ENCODE data around the gene ZKSCAN5. TPM values are rescaled to one million over a fixed set of nuclear protein-coding genes. Genes with fewer than 3 reads are reported as not detected.

ZKSCAN5 gene
- total RNA-seq, 2 donors from 2014 or later = 5.1 to 10.2 TPM

GRCh38 chr7:99469381-99470065 lies 34.9 kb upstream of the ZKSCAN5 start:
- no peaks in the 10 kb centered on the region for H3K9me3 ChIP-seq
- TF ChIP-seq CTCF (IDR thresholded peaks at IDR 0.05) = no peak
- H3K36me3 ChIP-seq = no peaks in the 10 kb centered on the region
- H3K4me1 ChIP-seq (ENCODE audit: control insufficient read depth in 1 of 2, low read depth in 2 of 2) = peaks cover 12 to 26% of the 10 kb centered on the region in 2 donors
- no peak for ATAC-seq (ENCODE audit: insufficient number of reproducible peaks, low FRiP score, low read depth)
- H3K4me3 ChIP-seq = no peak overlapping the region
- H3K27ac ChIP-seq = no peak overlapping the region
- DNase-seq (ENCODE audit: low spot score) = no peak
- H3K27me3 ChIP-seq (replicated peaks; ENCODE audit: insufficient read depth) = no peaks in the 10 kb centered on the region

- DNase-seq (ENCODE audit: low spot score) (peak; percentile 98), ATAC-seq (ENCODE audit: insufficient number of reproducible peaks, low FRiP score, low read depth) (peak; percentile 90)
- peak within 1 kb of the TSS; percentile 92 for H3K4me3 ChIP-seq
- H3K4me1 ChIP-seq (ENCODE audit: control insufficient read depth in 1 of 2, low read depth in 2 of 2) = peaks cover 3 to 11% of the 10 kb centered on the region in 2 donors
- H3K36me3 ChIP-seq = no peaks in the 10 kb centered on the region
- H3K27me3 ChIP-seq (replicated peaks; ENCODE audit: insufficient read depth) = no peaks in the 10 kb centered on the region
- H3K9me3 ChIP-seq = no peaks in the 10 kb centered on the region
- peak within 1 kb of the TSS; percentile 90 to 91 for H3K27ac ChIP-seq
- TF ChIP-seq CTCF (IDR thresholded peaks at IDR 0.05) = no peak
Observed at GRCh38 chr7:99472561-99473314, 31.7 kb upstream of the ZKSCAN5 start, which contains the start of gene ZNF789. TSS of gene ZNF789 (plus strand) at chr7:99472890. CDS start at chr7:99476457, 3,567 bp downstream.

- TF ChIP-seq CTCF (IDR thresholded peaks at IDR 0.05) = no peak
- ATAC-seq (ENCODE audit: insufficient number of reproducible peaks, low FRiP score, low read depth) = no peak
- peaks cover 3 to 11% of the 10 kb centered on the region in 2 donors for H3K4me1 ChIP-seq (ENCODE audit: control insufficient read depth in 1 of 2, low read depth in 2 of 2)
- peak overlapping the region in 1 of 2 donors; percentile 91 for H3K27ac ChIP-seq
- no peaks in the 10 kb centered on the region for H3K27me3 ChIP-seq (replicated peaks; ENCODE audit: insufficient read depth)
- DNase-seq (ENCODE audit: low spot score) = no peak
- H3K4me3 ChIP-seq = peak overlapping the region; percentile 92
- H3K36me3 ChIP-seq = no peaks in the 10 kb centered on the region
- H3K9me3 ChIP-seq = no peaks in the 10 kb centered on the region
Observed at GRCh38 chr7:99473315-99473596, 31.2 kb upstream of the ZKSCAN5 start.

GRCh38 chr7:99476107-99476506 lies 28.4 kb upstream of the ZKSCAN5 start:
- no peaks in the 10 kb centered on the region for H3K27me3 ChIP-seq (replicated peaks; ENCODE audit: insufficient read depth)
- ATAC-seq (ENCODE audit: insufficient number of reproducible peaks, low FRiP score, low read depth) = no peak
- TF ChIP-seq CTCF (IDR thresholded peaks at IDR 0.05) = no peak
- H3K36me3 ChIP-seq = no peaks in the 10 kb centered on the region
- H3K9me3 ChIP-seq = no peaks in the 10 kb centered on the region
- no peak for DNase-seq (ENCODE audit: low spot score)
- H3K4me1 ChIP-seq (ENCODE audit: control insufficient read depth in 1 of 2, low read depth in 2 of 2) = peaks cover 3 to 11% of the 10 kb centered on the region in 2 donors
- H3K4me3 ChIP-seq = no peak overlapping the region
- no peak overlapping the region for H3K27ac ChIP-seq

All from thoracic aorta (tissue), 2 donors.